MM.1S (cell line): ENCODE data around the gene CNRIP1.

Experiments used
- DNase-seq: peaks from one replicate; pipeline ENCODE4 v3.0.0-alpha.2; 2015
- H2AFZ ChIP-seq: fragments of 300-600 bp; sonication (generic); 2 replicates; pipeline ENCODE4 v1.6.0; 2016; ENCODE audit warnings: antibody characterized with exemption, low read length
- H3F3A ChIP-seq: fragments of 300-600 bp; sonication (generic); 2 replicates; pipeline ENCODE4 v1.6.1; 2016; ENCODE audit warnings: mild to moderate bottlenecking, antibody characterized with exemption, low read length, moderate library complexity, mixed read lengths; ENCODE audit not compliant: insufficient read depth
- H3K27ac ChIP-seq: fragments of 300-600 bp; sonication (generic); 2 replicates; pipeline ENCODE4 v1.5.1; 2016; ENCODE audit warnings: mild to moderate bottlenecking, low read length
- H3K27me3 ChIP-seq: fragments of 300-600 bp; sonication (generic); replicated peaks from 2 replicates; pipeline ENCODE4 v1.6.0; 2016; ENCODE audit warnings: low read length; ENCODE audit not compliant: insufficient read depth
- H3K36me3 ChIP-seq: fragments of 300-600 bp; sonication (generic); replicated peaks from 2 replicates; pipeline ENCODE4 v1.6.1; 2016; ENCODE audit warnings: mild to moderate bottlenecking, low read length, mixed read lengths; ENCODE audit not compliant: insufficient read depth
- H3K4me1 ChIP-seq: fragments of 300-600 bp; sonication (generic); 2 replicates; pipeline ENCODE4 v1.6.1; 2016; ENCODE audit warnings: low read length, mixed read lengths
- H3K4me2 ChIP-seq: fragments of 300-600 bp; sonication (generic); 2 replicates; pipeline ENCODE4 v1.6.0; 2016; ENCODE audit warnings: low read depth, low read length
- H3K4me3 ChIP-seq: fragments of 300-600 bp; sonication (generic); 2 replicates; pipeline ENCODE4 v1.5.1; 2016; ENCODE audit warnings: low read length, mixed read lengths
- H3K79me2 ChIP-seq: fragments of 300-600 bp; sonication (generic); 2 replicates; pipeline ENCODE4 v1.6.1; 2016; ENCODE audit warnings: mixed run types, low read length, mixed read lengths
- H3K9ac ChIP-seq: fragments of 300-600 bp; sonication (generic); 2 replicates; pipeline ENCODE4 v1.6.1; 2016; ENCODE audit warnings: low read length, mixed read lengths
- H3K9me2 ChIP-seq: fragments of 300-600 bp; sonication (generic); replicated peaks from 2 replicates; pipeline ENCODE4 v1.6.1; 2016; ENCODE audit warnings: mild to moderate bottlenecking, low read length, mixed read lengths; ENCODE audit not compliant: insufficient read depth
- H3K9me3 ChIP-seq: fragments of 300-600 bp; sonication (generic); replicated peaks from 2 replicates; pipeline ENCODE4 v1.6.1; 2016; ENCODE audit warnings: mild to moderate bottlenecking, low read length, mixed read lengths; ENCODE audit not compliant: insufficient read depth
- H4K20me1 ChIP-seq: fragments of 300-600 bp; sonication (generic); 2 replicates; pipeline ENCODE4 v1.6.1; 2016; ENCODE audit warnings: mild to moderate bottlenecking, low read length, moderate library complexity, mixed read lengths; ENCODE audit not compliant: insufficient read depth
- CTCF ChIP-seq: fragments of 300-600 bp; sonication (generic); IDR thresholded peaks from 2 replicates; pipeline ENCODE4 v1.5.1; 2016; ENCODE audit warnings: antibody characterized with exemption, low read length, mixed read lengths
- EZH2 ChIP-seq: fragments of 300-600 bp; sonication (generic); optimal IDR thresholded peaks from 2 replicates; pipeline ENCODE3; 2017; ENCODE audit warnings: low read depth, mild to moderate bottlenecking, antibody characterized with exemption, low read length, mixed read lengths
- EZH2phosphoT487 ChIP-seq: fragments of 300-600 bp; sonication (generic); IDR thresholded peaks from 2 replicates; pipeline ENCODE4 v1.6.1; 2018; ENCODE audit warnings: antibody characterized with exemption, low read length

CNRIP1 gene

GRCh38 chr2:68363721-68364120 is 44.0 kb upstream of the CNRIP1 start:
- no peak overlapping the region for H3K9ac ChIP-seq
- H3K4me2 ChIP-seq, result no peak overlapping the region
- TF ChIP-seq CTCF (no peak), EZH2phosphoT487 (no peak), EZH2 (no peak)
- no peaks in the 10 kb centered on the region for H3K9me2 ChIP-seq
- peaks cover 10% of the 10 kb centered on the region for H3F3A ChIP-seq
- H3K4me1 ChIP-seq, result peaks cover 25% of the 10 kb centered on the region
- H3K79me2 ChIP-seq, result peaks cover 36% of the 10 kb centered on the region
- no peaks in the 10 kb centered on the region for H3K36me3 ChIP-seq
- no peaks in the 10 kb centered on the region for H3K9me3 ChIP-seq
- H4K20me1 ChIP-seq, result no peaks in the 10 kb centered on the region
- H3K27me3 ChIP-seq, result no peaks in the 10 kb centered on the region
- H3K4me3 ChIP-seq, result no peak overlapping the region
- no peak overlapping the region for H2AFZ ChIP-seq
- no peak overlapping the region for H3K27ac ChIP-seq
- DNase-seq, result no peak

GRCh38 chr2:68362749-68363148 is 43.0 kb upstream of the CNRIP1 start:
- no peak for DNase-seq
- H3K9me2 ChIP-seq, result no peaks in the 10 kb centered on the region
- TF ChIP-seq CTCF, result no peak
- peaks cover 26% of the 10 kb centered on the region for H3K79me2 ChIP-seq
- H3K4me2 ChIP-seq, result peak overlapping the region; percentile 56
- peaks cover 10% of the 10 kb centered on the region for H3F3A ChIP-seq
- peak overlapping the region; percentile 46; the same call in 1 of the 2 replicates for H3K9ac ChIP-seq
- peak overlapping the region; percentile 79 for H2AFZ ChIP-seq
- no peaks in the 10 kb centered on the region for H4K20me1 ChIP-seq
- H3K27me3 ChIP-seq, result no peaks in the 10 kb centered on the region
- H3K4me1 ChIP-seq, result peaks cover 31% of the 10 kb centered on the region
- peak overlapping the region; percentile 69 for H3K27ac ChIP-seq
- H3K9me3 ChIP-seq, result no peaks in the 10 kb centered on the region
- H3K4me3 ChIP-seq, result peak overlapping the region; percentile 47; the same call in 1 of the 2 replicates
- H3K36me3 ChIP-seq, result no peaks in the 10 kb centered on the region

- no peaks in the 10 kb centered on the region for H3K27me3 ChIP-seq
- no peaks in the 10 kb centered on the region for H4K20me1 ChIP-seq
- peak overlapping the region; percentile 56 for H3K4me2 ChIP-seq
- peaks cover 19% of the 10 kb centered on the region for H3K79me2 ChIP-seq
- H3F3A ChIP-seq, result peaks cover 10% of the 10 kb centered on the region
- peak overlapping the region; percentile 79 for H2AFZ ChIP-seq
- peaks cover 34% of the 10 kb centered on the region for H3K4me1 ChIP-seq
- H3K9me2 ChIP-seq, result no peaks in the 10 kb centered on the region
- peak; percentile 89 for DNase-seq
- no peaks in the 10 kb centered on the region for H3K9me3 ChIP-seq
- peak overlapping the region; percentile 69 for H3K27ac ChIP-seq
- peak overlapping the region; percentile 46; the same call in 1 of the 2 replicates for H3K9ac ChIP-seq
- H3K36me3 ChIP-seq, result no peaks in the 10 kb centered on the region
- peak overlapping the region; percentile 47 for H3K4me3 ChIP-seq
- TF ChIP-seq CTCF (peak; percentile 82), EZH2phosphoT487 (no peak)
Measured at GRCh38 chr2:68362069-68362468, 42.3 kb upstream of the CNRIP1 start.

- no peaks in the 10 kb centered on the region for H3K36me3 ChIP-seq
- H3K27ac ChIP-seq, result no peak overlapping the region
- no peaks in the 10 kb centered on the region for H3K9me3 ChIP-seq
- no peaks in the 10 kb centered on the region for H3K27me3 ChIP-seq
- no peaks in the 10 kb centered on the region for H3K9me2 ChIP-seq
- H3K9ac ChIP-seq, result no peak overlapping the region
- no peaks in the 10 kb centered on the region for H4K20me1 ChIP-seq
- peaks cover 10% of the 10 kb centered on the region for H3F3A ChIP-seq
- no peak overlapping the region for H3K4me3 ChIP-seq
- H2AFZ ChIP-seq, result no peak overlapping the region
- no peak for TF ChIP-seq EZH2
- peak; percentile 25 for TF ChIP-seq CTCF
- no peak for TF ChIP-seq EZH2phosphoT487
- peaks cover 33% of the 10 kb centered on the region for H3K4me1 ChIP-seq
- DNase-seq, result no peak
- H3K4me2 ChIP-seq, result no peak overlapping the region
- H3K79me2 ChIP-seq, result peaks cover 1% of the 10 kb centered on the region; the same call in 1 of the 2 replicates
Measured at GRCh38 chr2:68359889-68360288, 40.1 kb upstream of the CNRIP1 start.
